ENCODE data around the gene RPS6KA2. TPM values are rescaled to one million over a fixed set of nuclear protein-coding genes. Genes with fewer than 3 reads are reported as not detected.

RPS6KA2 gene
- total and polyA plus RNA-seq, 3 donors from 2014 or later: 18.4 to 21.7 (median 19.8) TPM

DNA sequence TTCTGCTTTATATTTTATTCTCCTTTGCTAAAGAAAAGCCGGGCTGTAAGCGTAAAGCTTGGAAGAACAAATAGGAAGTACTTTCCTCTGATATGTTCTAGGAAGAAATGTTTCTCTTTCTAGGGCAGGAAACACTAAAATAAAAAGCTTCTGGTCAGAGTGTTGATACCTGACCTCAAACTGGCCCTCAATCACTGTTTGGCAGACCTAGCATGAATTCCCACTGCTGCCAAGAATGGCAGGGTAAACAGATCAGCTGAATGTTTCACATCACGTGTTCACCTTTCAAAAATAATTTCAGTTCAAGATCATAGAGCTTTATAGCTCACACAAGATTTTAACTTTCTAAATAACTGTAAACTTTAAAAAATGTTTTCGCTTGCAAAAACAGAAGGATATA is 247.3 kb downstream of the RPS6KA2 start:
- Histone ChIP-seq H3K4me3 (no peak overlapping the region), H3K9me3 (no peaks in the 10 kb centered on the region), H3K27ac (no peak overlapping the region), H3K36me3 (ENCODE audit: low read depth, missing control alignments) (no peaks in the 10 kb centered on the region), H3K4me1 (peaks cover 5% of the 10 kb centered on the region), H3K27me3 (no peaks in the 10 kb centered on the region)
- WGBS, 2 donors: 57 to 74% methylated on average over 4 of the region's 4 CpGs
- intact Hi-C loops (cut with DNase I; ENCODE audit: low total_unique reads): no loop called here
- DNase-seq: no peak
- no peak for TF ChIP-seq POLR2A (IDR thresholded peaks at IDR 0.05)
- TF ChIP-seq, protein P1, sequence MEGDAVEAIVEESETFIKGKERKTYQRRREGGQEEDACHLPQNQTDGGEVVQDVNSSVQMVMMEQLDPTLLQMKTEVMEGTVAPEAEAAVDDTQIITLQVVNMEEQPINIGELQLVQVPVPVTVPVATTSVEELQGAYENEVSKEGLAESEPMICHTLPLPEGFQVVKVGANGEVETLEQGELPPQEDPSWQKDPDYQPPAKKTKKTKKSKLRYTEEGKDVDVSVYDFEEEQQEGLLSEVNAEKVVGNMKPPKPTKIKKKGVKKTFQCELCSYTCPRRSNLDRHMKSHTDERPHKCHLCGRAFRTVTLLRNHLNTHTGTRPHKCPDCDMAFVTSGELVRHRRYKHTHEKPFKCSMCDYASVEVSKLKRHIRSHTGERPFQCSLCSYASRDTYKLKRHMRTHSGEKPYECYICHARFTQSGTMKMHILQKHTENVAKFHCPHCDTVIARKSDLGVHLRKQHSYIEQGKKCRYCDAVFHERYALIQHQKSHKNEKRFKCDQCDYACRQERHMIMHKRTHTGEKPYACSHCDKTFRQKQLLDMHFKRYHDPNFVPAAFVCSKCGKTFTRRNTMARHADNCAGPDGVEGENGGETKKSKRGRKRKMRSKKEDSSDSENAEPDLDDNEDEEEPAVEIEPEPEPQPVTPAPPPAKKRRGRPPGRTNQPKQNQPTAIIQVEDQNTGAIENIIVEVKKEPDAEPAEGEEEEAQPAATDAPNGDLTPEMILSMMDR (IDR thresholded peaks at IDR 0.05): no peak

DNA sequence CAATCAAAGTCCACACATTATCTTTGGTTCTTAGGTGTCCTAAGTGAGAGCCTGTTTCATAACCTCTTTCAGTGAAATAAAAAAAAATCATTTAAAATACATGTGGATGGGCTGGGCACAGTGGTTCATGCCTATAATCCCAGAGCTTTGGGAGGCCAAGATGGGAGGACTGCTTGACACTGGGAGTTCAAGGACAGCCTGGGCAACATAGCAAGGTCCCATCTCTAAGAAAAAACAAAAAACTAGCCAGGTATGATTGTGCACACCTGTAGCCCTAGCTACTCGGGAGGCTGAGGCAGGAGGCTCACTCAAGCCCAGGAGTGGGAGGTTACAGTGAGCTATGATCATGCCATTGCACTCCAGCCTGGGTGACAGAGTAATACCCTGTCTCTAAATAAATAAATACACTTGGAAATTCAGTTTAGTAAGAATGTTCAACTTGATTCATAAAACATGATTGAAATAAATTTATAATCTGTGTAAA is 247.9 kb downstream of the RPS6KA2 start:
- 96 to 100% methylated on average over 1 of the region's 1 CpG for WGBS, 2 donors
- no peak for TF ChIP-seq POLR2A (IDR thresholded peaks at IDR 0.05)
- intact Hi-C loops (cut with DNase I; ENCODE audit: low total_unique reads): no loop called here
- no peaks in the 10 kb centered on the region for H3K27me3 ChIP-seq
- no peak overlapping the region for H3K4me3 ChIP-seq
- no peak overlapping the region for H3K27ac ChIP-seq
- H3K36me3 ChIP-seq (ENCODE audit: low read depth, missing control alignments): no peaks in the 10 kb centered on the region
- no peak for DNase-seq
- H3K4me1 ChIP-seq: peaks cover 3% of the 10 kb centered on the region
- no peaks in the 10 kb centered on the region for H3K9me3 ChIP-seq

DNA sequence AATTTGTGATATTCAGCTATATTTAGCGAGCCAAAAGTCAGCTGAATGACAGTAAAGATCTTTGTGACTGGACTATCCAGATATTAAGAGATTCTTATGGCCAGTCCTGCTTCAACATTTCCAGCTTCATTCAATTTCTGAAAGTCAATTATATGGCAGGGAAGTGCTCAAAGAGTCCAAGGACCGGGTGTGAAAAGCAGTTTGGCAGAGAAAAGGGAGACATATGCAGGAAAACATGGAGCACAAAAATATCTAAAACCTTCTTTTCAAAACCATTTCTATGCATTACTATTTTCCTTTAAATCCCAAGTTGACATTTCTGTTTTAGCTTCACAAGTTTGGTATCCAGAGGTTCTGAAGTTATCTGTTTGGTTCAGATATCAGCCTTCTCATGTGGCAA is 249.3 kb downstream of the RPS6KA2 start:
- Histone ChIP-seq H3K27me3 (no peaks in the 10 kb centered on the region), H3K27ac (no peak overlapping the region), H3K9me3 (no peaks in the 10 kb centered on the region), H3K4me1 (no peaks in the 10 kb centered on the region), H3K4me3 (no peak overlapping the region), H3K36me3 (ENCODE audit: low read depth, missing control alignments) (no peaks in the 10 kb centered on the region)
- intact Hi-C loops (cut with DNase I; ENCODE audit: low total_unique reads): no loop called here
- no peak for DNase-seq
- WGBS, 2 donors: 46 to 71% methylated on average over 2 of the region's 2 CpGs
- TF ChIP-seq, protein P1 (IDR thresholded peaks at IDR 0.05): no peak
- TF ChIP-seq POLR2A (IDR thresholded peaks at IDR 0.05): no peak

DNA sequence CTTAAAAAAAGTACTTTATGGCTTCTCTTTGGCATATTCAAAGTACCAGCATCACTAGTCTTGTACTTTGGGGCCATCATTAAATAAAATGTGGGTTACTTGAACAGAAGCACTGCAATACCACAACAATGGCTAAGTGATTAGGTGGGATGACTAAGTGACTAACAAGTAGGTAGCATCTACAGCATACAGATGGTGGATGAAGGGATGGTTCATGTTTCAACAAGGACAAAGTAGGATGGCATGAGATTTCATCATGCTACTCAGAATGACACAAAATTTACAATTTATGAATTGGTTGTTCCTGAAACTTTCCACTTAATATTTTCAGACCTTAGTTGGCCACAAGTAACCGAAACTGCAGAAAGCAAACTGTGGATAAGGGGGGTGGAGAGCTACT is 252.0 kb downstream of the RPS6KA2 start:
- Histone ChIP-seq H3K27me3 (no peaks in the 10 kb centered on the region), H3K4me3 (no peak overlapping the region), H3K36me3 (ENCODE audit: low read depth, missing control alignments) (no peaks in the 10 kb centered on the region), H3K4me1 (no peaks in the 10 kb centered on the region), H3K9me3 (no peaks in the 10 kb centered on the region), H3K27ac (no peak overlapping the region)
- no peak for DNase-seq
- no peak for TF ChIP-seq POLR2A (IDR thresholded peaks at IDR 0.05)
- TF ChIP-seq, protein P1 (IDR thresholded peaks at IDR 0.05): no peak
- WGBS, 2 donors: 96 to 100% methylated on average over 1 of the region's 1 CpG
- intact Hi-C loops (cut with DNase I; ENCODE audit: low total_unique reads): no loop called here

DNA sequence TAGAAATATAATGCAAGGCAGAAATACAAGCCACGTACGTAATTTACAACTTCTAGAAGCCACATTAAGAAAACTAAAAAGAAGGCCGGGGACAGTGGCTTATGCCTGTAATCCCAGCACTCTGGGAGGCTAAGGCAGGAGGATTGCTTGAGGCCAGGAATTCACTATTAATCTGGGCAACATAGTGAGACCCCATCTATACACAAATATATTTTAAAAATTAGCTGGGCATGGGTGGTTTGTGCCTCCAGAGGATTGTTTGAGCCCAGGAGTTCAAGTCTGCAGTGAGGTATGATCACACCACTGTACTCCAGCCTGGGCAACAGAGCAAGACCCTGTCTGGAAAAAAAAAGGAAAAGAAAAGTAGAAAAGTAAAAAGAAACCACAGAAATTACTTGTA is 256.6 kb downstream of the RPS6KA2 start:
- 93 to 94% methylated on average over 3 of the region's 3 CpGs for WGBS, 2 donors
- Histone ChIP-seq H3K9me3 (no peaks in the 10 kb centered on the region), H3K4me1 (peaks cover 6% of the 10 kb centered on the region), H3K4me3 (no peak overlapping the region), H3K27me3 (no peaks in the 10 kb centered on the region), H3K27ac (no peak overlapping the region), H3K36me3 (ENCODE audit: low read depth, missing control alignments) (no peaks in the 10 kb centered on the region)
- no peak for TF ChIP-seq POLR2A (IDR thresholded peaks at IDR 0.05)
- TF ChIP-seq, protein P1 (IDR thresholded peaks at IDR 0.05): no peak
- DNase-seq: no peak
- intact Hi-C loops (cut with DNase I; ENCODE audit: low total_unique reads): no loop called here

All from testis (tissue), 3 donors.